ENCODE data around the gene GPR4.
"Not testable (repeated sequence)": the region's sequence is repeated elsewhere in the genome, so short reads cannot be mapped to it uniquely, and the experiment has no call there.

GPR4 gene

DNA sequence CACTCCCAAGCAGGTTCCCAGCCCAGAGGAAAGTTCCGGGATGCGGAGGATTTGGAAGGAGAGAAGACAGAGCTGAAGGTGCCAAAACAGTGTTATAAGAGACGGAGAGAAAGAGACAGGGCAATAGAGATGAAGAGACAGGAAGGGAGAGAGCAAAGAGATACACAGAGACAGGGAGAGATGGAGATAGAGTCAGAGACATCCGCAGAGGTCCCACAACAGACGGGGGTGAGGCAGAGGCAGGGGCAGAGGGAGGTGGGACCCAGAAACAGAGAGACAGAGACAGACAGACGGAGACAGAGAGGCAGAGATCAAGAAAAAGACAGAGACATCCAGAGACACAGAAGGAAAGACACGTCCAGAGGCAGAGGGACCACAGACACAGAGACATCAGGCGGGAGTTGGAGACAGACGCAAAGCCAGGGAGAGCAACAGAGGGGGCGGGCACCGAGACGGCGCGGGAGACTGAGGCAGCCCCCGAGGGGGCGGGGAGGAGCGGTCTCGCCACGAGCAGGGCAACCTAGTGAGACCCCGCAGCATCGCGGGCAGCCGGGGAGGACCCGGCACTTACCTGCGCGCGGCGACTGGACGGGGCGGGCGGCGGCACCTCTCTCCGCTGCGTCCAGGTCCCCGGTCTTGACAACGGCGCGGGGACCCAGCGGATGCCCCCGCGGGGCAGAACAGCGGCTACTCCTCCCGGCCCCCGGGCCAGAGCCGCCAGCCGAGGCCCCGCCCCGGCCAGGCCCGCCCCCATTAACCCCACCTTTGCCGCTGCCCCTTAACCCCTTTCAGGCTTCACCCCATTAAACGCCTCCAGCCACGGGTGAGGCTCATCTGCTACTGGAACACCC is at the start of gene GPR4:
TSS of gene GPR4 (minus strand) at position 689 of the 851 bp plus-strand sequence. CDS start 10,346 bp downstream, outside the sequence.
- no peak for DNase-seq

GRCh38 chr19:45650722-45651121 is 48.7 kb upstream of the GPR4 start:
- no peak for DNase-seq

DNA sequence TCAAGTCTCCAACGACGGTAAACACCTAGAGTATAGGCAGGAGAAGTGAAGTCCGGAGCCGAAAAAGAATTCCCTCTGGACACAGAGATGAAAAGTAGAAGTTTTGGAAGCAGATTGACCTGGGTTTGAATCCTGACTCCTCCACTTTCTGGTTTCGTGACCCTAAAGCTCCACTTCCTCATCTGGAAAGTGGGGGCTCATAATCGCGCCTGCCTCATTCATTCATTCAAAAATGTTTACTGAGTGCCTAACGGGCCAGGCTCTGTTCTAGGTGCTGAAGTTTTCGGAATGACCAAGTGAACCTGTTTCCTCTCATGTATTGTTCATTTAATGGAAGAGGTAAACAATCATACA is 44.3 kb upstream of the GPR4 start:
- no peak for DNase-seq

- peak; percentile 61 for DNase-seq
Measured at GRCh38 chr19:45645631-45646344, 43.8 kb upstream of the GPR4 start.

DNA sequence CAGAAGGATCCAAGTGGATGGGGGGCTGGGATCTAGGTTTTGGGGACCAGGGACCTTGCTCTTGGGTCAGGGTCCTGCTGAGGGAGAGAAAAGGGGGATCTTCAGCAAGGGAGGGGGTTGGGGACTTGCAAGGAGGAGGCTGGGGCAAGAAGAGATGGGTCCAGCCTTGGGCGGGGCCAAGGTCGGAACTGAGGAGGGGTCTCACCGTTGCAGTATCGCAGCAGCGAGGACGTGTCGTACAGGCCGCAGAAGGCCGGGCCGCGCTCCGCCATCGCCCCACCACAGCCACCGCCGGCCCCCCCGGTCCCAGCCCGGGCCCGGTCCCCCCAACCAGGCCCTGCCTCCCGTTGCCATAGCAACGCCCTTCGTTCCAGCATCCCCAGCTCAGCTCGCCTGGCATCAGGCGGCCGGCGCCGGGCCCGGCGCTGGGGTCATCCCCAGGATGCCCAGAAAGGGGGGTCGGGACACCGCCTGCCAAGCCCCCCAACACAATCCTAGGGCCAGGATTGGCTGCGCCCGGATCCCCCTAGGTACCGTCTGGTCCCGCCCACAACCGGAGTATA is 43.1 kb upstream of the GPR4 start:
- no peak for DNase-seq

- DNase-seq, result no peak
Measured at GRCh38 chr19:45643927-45644771, 42.1 kb upstream of the GPR4 start.

DNA sequence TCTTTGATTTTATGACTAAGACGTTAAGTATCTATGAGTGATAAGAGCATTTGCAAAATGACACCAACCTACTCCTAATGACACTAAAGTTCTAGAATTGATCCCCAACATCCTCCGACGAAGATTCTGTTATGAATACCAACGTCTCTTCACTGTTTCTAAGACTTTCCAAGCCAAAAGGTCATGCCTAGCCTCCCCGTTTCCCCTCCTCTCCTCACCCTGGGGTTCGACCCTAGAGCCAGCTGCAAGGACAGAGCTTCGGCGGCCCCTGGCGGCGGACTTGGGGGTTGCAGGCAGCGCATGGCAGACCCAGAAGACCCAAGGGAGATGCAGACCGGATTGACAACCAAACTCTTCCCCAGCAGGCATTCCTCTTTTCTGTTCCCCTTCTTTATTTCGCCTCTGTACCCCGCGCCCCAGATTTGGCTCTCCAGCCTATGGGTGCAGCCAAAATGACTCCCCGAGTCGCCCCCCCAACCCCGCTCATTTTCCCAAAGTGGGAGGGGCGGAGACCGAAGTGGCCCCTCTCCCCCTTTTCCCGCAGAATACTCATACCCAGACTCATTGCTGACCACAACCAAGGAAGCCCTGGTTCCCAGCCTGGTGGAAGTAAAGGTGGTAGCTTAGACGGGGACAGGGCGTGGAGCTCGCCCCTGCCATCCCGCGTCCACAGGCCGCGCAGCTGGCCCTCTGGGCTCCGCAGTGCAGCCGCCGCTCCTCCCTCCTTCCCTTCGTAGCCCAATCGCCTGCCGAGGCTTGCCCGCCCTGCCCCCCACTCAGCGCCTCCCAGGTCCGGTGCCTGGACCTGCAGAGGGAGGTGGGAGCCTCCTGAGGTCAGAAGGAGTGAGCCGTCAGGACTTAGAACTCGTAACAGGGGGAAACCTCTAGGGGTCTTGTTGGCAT is 41.3 kb upstream of the GPR4 start:
- peak; percentile 90 for DNase-seq

DNA sequence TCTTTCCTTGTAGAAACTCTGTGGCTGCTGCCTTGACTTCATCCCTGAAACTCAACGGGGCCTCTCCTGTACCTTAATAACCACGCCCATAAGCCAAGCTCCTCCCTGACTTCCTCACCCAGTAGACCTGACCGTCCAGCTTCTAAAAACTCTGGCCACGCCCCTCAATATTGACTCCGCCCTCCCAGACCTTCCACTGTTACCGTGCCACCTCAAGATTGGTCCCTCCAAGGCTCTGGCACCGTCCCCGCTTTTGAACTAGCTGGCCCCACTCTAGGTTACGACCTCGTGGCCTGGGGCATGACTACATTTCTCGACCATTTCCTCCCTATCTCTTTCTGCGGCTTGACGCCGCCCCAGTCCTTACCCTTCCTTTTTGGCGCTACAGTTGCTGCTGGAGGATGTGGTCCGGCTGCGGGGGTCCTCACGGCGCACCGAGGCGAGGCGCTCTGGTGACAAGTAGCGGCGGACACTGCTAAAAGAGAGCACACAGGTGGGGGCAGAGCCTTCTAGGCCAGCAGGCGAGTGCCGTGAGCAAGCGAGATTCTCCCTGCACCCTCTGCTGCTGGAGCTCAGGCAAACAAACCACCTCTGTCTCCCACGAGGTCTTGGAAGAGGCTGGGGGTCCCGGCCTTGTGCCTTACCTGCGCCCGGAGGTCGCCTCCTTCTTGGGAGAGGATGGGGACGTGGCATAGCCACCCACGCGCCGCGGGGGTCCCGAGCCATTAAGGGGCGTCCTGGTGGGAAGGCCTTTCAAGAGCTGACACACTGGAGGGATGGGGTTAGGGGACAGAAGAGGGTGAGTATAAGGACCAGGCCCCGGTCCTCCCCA is 39.5 kb upstream of the GPR4 start:
- peak; percentile 47 for DNase-seq

DNA sequence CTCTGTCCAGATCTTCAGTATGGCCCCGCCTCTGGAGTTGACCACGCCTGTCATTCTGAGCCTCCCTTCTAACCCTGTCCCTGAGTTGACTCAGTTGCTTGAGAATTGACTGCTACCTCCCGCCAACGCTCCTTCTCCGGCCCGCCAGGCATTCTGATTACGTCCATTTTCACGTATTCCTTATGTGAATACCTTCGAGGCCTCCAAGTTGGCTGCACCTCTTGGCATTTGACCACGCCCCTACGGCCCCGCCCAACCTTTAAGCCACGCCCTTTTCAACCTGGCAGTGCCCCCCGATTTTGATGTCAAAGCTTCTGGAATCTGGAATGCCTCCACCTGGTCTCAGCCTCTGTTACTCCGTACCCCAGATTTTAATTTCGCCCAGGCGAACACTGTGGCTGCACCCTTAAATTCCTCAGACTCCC is 38.8 kb upstream of the GPR4 start:
- DNase-seq, result no peak

GRCh38 chr19:45638930-45639729 is 37.1 kb upstream of the GPR4 start, which contains the start of gene EML2:
TSS of gene EML2 (minus strand) at chr19:45639397. CDS start at chr19:45639376, 21 bp downstream.
- DNase-seq, result peak; percentile 38

DNA sequence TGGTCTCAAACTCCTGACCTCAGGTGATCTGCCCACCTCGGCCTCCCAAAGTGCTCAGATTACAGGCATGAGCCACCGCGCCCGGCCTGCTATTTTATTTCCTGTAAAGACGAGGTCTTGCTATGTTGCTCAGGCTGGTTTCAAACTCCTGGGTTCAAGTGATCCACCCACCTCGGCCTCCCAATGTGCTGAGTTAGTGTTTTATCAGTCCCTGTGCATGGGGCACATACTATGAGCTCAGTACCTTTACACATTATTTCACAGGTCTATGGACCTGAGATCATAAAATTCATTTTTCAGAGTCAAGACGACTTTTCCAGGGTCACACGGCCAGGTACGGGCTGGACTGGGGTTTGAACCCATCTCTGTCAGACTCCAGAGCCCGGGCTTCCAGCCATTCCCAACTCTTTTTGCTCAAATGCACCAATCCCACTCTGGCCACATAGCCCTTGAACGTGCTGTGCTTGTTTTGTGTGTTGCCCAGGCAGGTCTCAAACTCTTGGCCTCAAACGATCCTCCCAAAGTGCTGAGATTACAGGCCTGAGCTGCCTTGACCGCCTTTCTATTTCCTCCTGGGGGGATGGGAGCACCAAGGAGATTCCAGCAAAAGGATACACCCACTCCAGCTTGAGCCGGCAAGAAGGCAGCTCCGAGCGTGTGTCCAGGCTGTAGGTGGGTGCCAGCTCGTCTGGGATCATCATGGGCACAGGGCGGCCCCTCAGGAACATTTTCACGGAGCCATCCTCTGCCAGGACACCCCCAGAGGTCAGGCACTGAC is 36.1 kb upstream of the GPR4 start:
- no peak for DNase-seq

DNA sequence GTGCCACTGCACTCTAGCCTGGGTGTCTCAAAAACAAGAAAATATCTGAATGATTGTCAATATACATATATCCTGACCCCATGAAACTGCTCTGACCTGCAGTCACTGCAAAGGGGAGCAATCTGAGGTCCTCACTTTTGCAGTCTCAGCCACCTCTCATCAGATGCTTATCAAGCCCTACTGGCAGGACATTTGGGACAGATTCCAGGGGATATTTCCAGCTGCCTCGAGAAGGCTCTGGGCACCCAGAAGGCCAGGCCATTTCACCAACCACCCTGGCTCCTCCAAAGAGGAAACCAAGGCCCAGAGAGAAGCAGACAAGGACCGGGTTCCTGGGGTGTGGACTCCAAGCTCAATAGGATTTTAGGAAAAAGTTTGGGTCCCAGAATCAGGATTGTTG is 34.9 kb upstream of the GPR4 start:
- DNase-seq, result no peak

- no peak for DNase-seq
Measured at GRCh38 chr19:45636275-45636674, 34.3 kb upstream of the GPR4 start.

DNA sequence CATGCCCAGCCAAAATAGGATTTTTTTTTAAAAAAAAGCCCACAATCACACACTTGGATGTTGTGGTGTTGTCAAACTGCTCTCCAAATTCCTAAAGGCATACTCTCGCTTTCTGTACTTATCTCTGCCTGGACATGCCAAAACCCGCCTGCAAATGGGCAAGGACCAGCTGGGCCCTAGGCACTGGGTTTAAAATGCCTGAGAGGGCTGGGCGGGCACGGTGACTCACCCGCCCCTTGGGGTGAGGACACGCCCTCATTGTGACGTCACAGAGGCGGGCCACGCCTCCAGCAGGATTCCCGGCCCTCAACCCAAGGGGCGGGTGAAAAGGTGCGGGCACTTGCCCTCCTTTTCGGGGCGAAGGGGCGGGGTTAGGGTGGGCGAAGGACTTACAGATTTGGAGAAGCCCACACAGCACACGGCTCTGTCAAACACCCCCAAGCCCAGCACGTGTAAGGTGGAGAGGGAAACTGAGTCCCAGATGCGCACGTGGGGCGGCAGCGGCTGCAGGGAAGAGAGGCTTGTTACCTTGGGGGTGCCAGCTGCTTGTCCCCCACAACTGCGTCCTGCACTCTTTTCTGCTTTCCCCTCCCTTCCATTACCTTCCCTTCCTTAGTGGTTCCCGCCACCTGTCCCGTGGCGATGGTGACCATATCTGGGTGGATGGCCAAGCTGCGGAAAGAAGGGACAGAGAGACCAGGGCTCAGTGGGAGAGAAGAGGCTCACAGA is 30.6 kb upstream of the GPR4 start:
- DNase-seq, result peak; percentile 23

GRCh38 chr19:45630463-45630862 is 28.5 kb upstream of the GPR4 start:
- no peak for DNase-seq

GRCh38 chr19:45629704-45630103 is 27.7 kb upstream of the GPR4 start:
- DNase-seq, result no peak

- DNase-seq, result not testable (repeated sequence)
Measured at GRCh38 chr19:45628219-45628618, 26.2 kb upstream of the GPR4 start.

GRCh38 chr19:45623984-45624383 is 22.0 kb upstream of the GPR4 start:
- no peak for DNase-seq
